Lower leg skin (tissue), 4 donors: ENCODE measurements around the gene KIAA0825. TPM values are rescaled to one million over a fixed set of nuclear protein-coding genes. Genes with fewer than 3 reads are reported as not detected.

Source experiments
- DNase-seq, 2 donors: peaks; one replicate each; pipeline ENCODE4 v3.0.0-alpha.2; 2019; ENCODE audit warnings: low spot score in 2 of 2
- H3K4me3 ChIP-seq: fragments of 200-600 bp; sonication (generic); 2 replicates; pipeline ENCODE4 v1.5.1; 2017; ENCODE audit warnings: mild to moderate bottlenecking, low read depth; ENCODE audit not compliant: poor library complexity, severe bottlenecking
- POLR2A ChIP-seq, 2 donors: fragments of 450-650 bp; IDR thresholded peaks; one replicate each; pipeline ENCODE4 v1.6.1; 2016 to 2017; ENCODE audit warnings: antibody characterized with exemption in 2 of 2, mild to moderate bottlenecking in 1 of 2, moderate library complexity in 1 of 2
- WGBS, 2 donors: methylation state at CpG; one replicate each; pipeline ENCODE4 v1.1.5; 2018; 5-methylcytosine and 5-hydroxymethylcytosine counted together
- intact Hi-C: fragments of 100-400 bp; cut with DNase I; formaldehyde crosslinking; loops from one replicate; pipeline ENCODE4 v1.15.0; 2023; ENCODE audit warnings: low total_unique reads
- total RNA-seq, 4 donors: library from RNA; depleted of rRNA; stranded (reverse); fragments of >200 nt; gene quantifications; one replicate each; pipeline ENCODE4 v1.1.0, GENCODE V29; 2016
- TF ChIP-seq, protein P1 (sequence below), 3 donors: fragments of 450-650 bp; IDR thresholded peaks; one replicate each; pipeline ENCODE4 v1.5.1; 2016; ENCODE audit warnings: antibody characterized with exemption in 3 of 3, mild to moderate bottlenecking in 3 of 3, moderate library complexity in 2 of 3

Gene KIAA0825
- total RNA-seq, 4 donors from 2014 or later: 1.6 to 3.4 (median 2.5) TPM

DNA sequence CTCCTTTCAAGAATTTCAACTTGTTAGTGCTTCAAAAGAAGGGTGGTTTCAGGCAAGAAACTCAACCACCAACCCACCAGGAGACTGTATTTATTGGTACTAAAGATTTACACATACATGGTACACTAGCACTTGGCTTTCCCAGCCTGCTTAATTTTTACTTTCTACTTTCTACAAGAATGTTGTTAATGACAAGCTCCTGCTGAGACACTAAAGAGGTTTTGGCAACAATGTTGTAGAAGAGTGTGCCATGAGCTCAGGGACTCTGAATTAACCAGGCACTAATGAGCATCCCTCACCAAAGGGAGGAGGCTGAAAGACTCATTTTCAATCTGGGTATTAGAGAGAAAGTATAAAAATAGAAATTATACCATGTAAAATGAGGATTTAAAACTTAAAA lies 195.0 kb downstream of the KIAA0825 start:
- no peak for TF ChIP-seq POLR2A (IDR thresholded peaks at IDR 0.05)
- TF ChIP-seq, protein P1, sequence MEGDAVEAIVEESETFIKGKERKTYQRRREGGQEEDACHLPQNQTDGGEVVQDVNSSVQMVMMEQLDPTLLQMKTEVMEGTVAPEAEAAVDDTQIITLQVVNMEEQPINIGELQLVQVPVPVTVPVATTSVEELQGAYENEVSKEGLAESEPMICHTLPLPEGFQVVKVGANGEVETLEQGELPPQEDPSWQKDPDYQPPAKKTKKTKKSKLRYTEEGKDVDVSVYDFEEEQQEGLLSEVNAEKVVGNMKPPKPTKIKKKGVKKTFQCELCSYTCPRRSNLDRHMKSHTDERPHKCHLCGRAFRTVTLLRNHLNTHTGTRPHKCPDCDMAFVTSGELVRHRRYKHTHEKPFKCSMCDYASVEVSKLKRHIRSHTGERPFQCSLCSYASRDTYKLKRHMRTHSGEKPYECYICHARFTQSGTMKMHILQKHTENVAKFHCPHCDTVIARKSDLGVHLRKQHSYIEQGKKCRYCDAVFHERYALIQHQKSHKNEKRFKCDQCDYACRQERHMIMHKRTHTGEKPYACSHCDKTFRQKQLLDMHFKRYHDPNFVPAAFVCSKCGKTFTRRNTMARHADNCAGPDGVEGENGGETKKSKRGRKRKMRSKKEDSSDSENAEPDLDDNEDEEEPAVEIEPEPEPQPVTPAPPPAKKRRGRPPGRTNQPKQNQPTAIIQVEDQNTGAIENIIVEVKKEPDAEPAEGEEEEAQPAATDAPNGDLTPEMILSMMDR (IDR thresholded peaks at IDR 0.05): no peak
- DNase-seq: no peak
- no peak overlapping the region for H3K4me3 ChIP-seq
- intact Hi-C loops: no loop called here

DNA sequence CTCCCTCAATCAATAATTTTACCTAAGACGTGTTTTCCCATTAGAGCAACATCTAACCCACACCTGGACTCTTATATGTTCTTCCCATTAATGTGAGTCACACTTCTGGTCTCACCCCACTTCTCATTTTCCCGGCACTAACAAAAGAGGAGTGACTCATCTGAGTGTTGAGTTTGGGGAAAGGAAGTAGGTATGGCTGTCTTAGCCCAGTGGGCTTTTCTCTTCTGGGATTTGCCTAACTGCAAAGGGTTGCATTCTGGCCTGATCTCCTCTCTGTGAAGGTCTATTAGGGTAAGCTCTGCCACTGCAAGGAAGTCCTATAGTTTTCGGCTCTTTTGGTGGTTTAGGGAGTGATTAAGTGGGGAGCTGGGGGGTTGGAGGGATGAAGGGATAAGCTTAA lies 195.6 kb downstream of the KIAA0825 start:
- H3K4me3 ChIP-seq: no peak overlapping the region
- DNase-seq: no peak
- WGBS, 2 donors: 71 to 72% methylated on average over 3 of the region's 3 CpGs
- intact Hi-C loops: no loop called here
- TF ChIP-seq, protein P1 (IDR thresholded peaks at IDR 0.05): no peak
- TF ChIP-seq POLR2A (IDR thresholded peaks at IDR 0.05): no peak

DNA sequence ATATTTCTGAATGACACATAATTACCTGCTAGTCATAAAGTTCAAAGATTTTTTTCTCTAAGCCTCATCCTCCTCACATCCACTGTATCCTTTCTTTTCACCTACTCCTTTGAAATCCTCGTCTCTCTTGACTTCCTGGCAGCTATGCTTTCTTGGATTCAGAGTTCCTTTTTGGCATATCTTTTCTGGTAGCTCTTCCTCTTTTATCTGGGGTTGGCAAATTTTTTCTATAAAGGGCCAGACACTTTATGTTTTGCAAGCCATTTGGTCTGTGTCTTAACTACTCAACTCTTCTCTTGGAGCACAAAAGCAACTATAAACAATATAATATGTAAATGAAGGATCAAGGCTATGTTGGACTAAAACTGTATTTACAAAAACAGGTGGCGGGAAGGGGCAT lies 197.5 kb downstream of the KIAA0825 start:
- DNase-seq: no peak
- H3K4me3 ChIP-seq: no peak overlapping the region
- intact Hi-C loops: no loop called here
- 72 to 77% methylated on average over 2 of the region's 2 CpGs for WGBS, 2 donors
- no peak for TF ChIP-seq POLR2A (IDR thresholded peaks at IDR 0.05)
- TF ChIP-seq, protein P1 (IDR thresholded peaks at IDR 0.05): no peak

DNA sequence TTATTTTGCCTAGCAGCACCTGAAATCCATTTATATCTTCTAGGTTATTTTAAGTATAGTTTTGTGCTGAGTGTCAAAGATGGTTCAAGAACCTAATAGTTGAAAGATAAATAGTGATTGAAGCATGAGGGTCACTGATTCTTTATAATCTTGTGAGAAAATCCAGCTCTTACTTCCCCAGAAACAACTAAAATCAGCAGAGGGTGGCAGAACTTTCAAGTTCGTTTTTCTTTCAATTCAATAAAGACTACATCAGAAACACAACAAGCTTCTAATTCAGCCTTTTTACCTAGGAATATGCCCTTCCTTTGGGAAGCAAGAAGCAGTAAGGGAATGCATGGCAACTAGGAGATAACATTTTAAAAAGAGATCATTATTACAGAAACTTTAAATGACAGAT lies 202.6 kb downstream of the KIAA0825 start:
- no peak for TF ChIP-seq POLR2A (IDR thresholded peaks at IDR 0.05)
- TF ChIP-seq, protein P1 (IDR thresholded peaks at IDR 0.05): no peak
- 60 to 64% methylated on average over 1 of the region's 1 CpG for WGBS, 2 donors
- H3K4me3 ChIP-seq: no peak overlapping the region
- intact Hi-C loops: no loop called here
- no peak for DNase-seq

DNA sequence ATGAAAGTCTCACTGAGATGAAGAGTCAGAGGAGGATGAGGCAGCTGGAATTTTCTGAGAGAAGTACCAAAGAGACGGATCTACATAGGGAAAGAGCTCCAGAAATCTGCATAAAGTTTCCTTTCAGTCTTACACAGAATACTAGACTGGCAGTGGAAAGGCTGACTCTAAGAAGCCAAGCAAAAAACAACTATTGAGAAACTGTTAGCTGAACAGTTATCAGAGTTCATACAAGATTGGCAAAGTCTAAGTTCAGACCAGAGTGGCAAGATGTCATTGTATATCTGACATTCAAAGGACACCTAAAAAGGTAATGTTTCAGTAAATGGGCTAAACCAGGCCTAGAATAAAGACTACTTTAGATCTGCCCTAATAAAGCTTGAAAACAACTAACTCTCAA lies 209.0 kb downstream of the KIAA0825 start:
- no peak overlapping the region for H3K4me3 ChIP-seq
- intact Hi-C loops: no loop called here
- no peak for DNase-seq
- TF ChIP-seq POLR2A (IDR thresholded peaks at IDR 0.05): no peak
- TF ChIP-seq, protein P1 (IDR thresholded peaks at IDR 0.05): no peak
- WGBS, 2 donors: 97% methylated on average over 1 of the region's 1 CpG

DNA sequence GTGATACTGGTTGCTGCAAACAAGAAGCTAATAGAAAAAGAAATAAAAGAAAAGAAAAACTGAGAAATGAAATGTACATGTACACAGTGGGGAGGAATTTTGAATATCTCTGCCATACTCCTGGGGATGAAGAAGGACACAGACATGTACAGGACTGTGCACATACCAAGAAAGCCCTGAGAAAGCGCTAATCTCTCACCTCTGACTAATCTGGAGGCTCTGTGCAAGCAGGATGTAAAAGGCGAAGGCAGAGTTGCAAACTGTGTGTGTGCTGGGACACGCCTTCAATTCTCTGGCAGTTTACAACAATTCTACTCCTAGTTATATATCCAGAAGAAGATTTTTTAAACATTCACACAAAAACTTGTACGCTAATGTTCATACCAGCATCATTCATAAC lies 211.4 kb downstream of the KIAA0825 start:
- H3K4me3 ChIP-seq: no peak overlapping the region
- intact Hi-C loops: no loop called here
- 91 to 94% methylated on average over 4 of the region's 4 CpGs for WGBS, 2 donors
- no peak for TF ChIP-seq POLR2A (IDR thresholded peaks at IDR 0.05)
- TF ChIP-seq, protein P1 (IDR thresholded peaks at IDR 0.05): no peak
- DNase-seq: no peak
